ENCODE measurements around the gene FAM3B. TPM values are rescaled to one million over a fixed set of nuclear protein-coding genes. Genes with fewer than 3 reads are reported as not detected.

Gene FAM3B
- total and polyA plus RNA-seq, 2 experiments from 2014 or later: 2.5 to 3.6 TPM

- TF ChIP-seq, protein P1, sequence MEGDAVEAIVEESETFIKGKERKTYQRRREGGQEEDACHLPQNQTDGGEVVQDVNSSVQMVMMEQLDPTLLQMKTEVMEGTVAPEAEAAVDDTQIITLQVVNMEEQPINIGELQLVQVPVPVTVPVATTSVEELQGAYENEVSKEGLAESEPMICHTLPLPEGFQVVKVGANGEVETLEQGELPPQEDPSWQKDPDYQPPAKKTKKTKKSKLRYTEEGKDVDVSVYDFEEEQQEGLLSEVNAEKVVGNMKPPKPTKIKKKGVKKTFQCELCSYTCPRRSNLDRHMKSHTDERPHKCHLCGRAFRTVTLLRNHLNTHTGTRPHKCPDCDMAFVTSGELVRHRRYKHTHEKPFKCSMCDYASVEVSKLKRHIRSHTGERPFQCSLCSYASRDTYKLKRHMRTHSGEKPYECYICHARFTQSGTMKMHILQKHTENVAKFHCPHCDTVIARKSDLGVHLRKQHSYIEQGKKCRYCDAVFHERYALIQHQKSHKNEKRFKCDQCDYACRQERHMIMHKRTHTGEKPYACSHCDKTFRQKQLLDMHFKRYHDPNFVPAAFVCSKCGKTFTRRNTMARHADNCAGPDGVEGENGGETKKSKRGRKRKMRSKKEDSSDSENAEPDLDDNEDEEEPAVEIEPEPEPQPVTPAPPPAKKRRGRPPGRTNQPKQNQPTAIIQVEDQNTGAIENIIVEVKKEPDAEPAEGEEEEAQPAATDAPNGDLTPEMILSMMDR (conservative IDR thresholded peaks at IDR 0.05; ENCODE audit: low read depth in 2 of 2): no peak
Observed at GRCh38 chr21:41345356-41345755, 28.8 kb downstream of the FAM3B start (continued).

- Histone ChIP-seq H3K4me1 (ENCODE audit: insufficient read depth) (no peaks in the 10 kb centered on the region), H3K9me2 (ENCODE audit: insufficient read depth) (no peaks in the 10 kb centered on the region; the same call in 1 of the 2 replicates), H2AFZ (no peak overlapping the region), H4K20me1 (replicated peaks; ENCODE audit: insufficient read depth) (no peaks in the 10 kb centered on the region; the same call in 1 of the 2 replicates), H3K4me3 (no peak overlapping the region), H3K36me3 (ENCODE audit: insufficient read depth) (no peaks in the 10 kb centered on the region; the same call in 1 of the 2 replicates), H3K27ac (ENCODE audit: low read depth) (no peak overlapping the region), H3K79me2 (replicated peaks; ENCODE audit: insufficient read depth) (no peaks in the 10 kb centered on the region), H3K27me3 (ENCODE audit: insufficient read depth) (no peaks in the 10 kb centered on the region), H3F3A (replicated peaks; ENCODE audit: low read depth) (no peaks in the 10 kb centered on the region), H3K4me2 (no peak overlapping the region)
- no peak for ATAC-seq
- Mint-ChIP-seq H3K4me1 (no peaks in the 10 kb centered on the region), H3K4me3 (no peak overlapping the region), H3K9me3 (peaks cover 11% of the 10 kb centered on the region; the same call in 2 of the 3 replicates), H3K27me3 (ENCODE audit: insufficient read depth, low read depth, poor library complexity) (peaks cover 2% of the 10 kb centered on the region), H3K27ac (no peak overlapping the region), H3K36me3 (ENCODE audit: low read depth) (peaks cover 5% of the 10 kb centered on the region; the same call in 2 of the 3 replicates)
- no peak for DNase-seq (ENCODE audit: low spot score)
- TF ChIP-seq, protein P2, sequence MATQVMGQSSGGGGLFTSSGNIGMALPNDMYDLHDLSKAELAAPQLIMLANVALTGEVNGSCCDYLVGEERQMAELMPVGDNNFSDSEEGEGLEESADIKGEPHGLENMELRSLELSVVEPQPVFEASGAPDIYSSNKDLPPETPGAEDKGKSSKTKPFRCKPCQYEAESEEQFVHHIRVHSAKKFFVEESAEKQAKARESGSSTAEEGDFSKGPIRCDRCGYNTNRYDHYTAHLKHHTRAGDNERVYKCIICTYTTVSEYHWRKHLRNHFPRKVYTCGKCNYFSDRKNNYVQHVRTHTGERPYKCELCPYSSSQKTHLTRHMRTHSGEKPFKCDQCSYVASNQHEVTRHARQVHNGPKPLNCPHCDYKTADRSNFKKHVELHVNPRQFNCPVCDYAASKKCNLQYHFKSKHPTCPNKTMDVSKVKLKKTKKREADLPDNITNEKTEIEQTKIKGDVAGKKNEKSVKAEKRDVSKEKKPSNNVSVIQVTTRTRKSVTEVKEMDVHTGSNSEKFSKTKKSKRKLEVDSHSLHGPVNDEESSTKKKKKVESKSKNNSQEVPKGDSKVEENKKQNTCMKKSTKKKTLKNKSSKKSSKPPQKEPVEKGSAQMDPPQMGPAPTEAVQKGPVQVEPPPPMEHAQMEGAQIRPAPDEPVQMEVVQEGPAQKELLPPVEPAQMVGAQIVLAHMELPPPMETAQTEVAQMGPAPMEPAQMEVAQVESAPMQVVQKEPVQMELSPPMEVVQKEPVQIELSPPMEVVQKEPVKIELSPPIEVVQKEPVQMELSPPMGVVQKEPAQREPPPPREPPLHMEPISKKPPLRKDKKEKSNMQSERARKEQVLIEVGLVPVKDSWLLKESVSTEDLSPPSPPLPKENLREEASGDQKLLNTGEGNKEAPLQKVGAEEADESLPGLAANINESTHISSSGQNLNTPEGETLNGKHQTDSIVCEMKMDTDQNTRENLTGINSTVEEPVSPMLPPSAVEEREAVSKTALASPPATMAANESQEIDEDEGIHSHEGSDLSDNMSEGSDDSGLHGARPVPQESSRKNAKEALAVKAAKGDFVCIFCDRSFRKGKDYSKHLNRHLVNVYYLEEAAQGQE (IDR thresholded peaks at IDR 0.05; ENCODE audit: unreplicated experiment): no peak
- TF ChIP-seq ETS1 (IDR thresholded peaks at IDR 0.05) (no peak), ZNF331 (CRISPR knock-in tag; IDR thresholded peaks at IDR 0.05; ENCODE audit: low read depth) (no peak), JUNB (IDR thresholded peaks at IDR 0.05; ENCODE audit: unreplicated experiment) (no peak), ZNF462 (CRISPR knock-in tag; IDR thresholded peaks at IDR 0.05) (no peak), CREB1 (CRISPR knock-in tag; IDR thresholded peaks at IDR 0.05; ENCODE audit: low read depth) (no peak), NANOG (IDR thresholded peaks at IDR 0.05; ENCODE audit: borderline replicate concordance) (no peak)
- TF ChIP-seq, protein P1 (conservative IDR thresholded peaks at IDR 0.05; ENCODE audit: low read depth in 2 of 2): no peak
Observed at GRCh38 chr21:41345934-41346685, 29.5 kb downstream of the FAM3B start.

Data from GM23338 (cell line).